A673 (cell line): ENCODE results near the gene LRSAM1. TPM values are rescaled to one million over a fixed set of nuclear protein-coding genes. Genes with fewer than 3 reads are reported as not detected.

Experiments
- BruUV-seq: library from RNA; stranded (reverse); fragments of 400-500 nt; replicated peaks from 2 replicates; lab custom pipeline; 2021; lab: Mats Ljungman, UMichigan
- CTCF ChIA-PET: fragments of 300-600 bp; sonication (Branson Sonifier 250); formaldehyde crosslinking; loops from one replicate; lab custom pipeline; 2022; ENCODE audit warnings: antibody characterized with exemption; lab: Charles Lee
- POLR2A ChIA-PET: fragments of 300-600 bp; sonication (Branson Sonifier 250); formaldehyde crosslinking; loops from one replicate; lab custom pipeline; 2022; ENCODE audit warnings: antibody characterized with exemption; ENCODE audit not compliant: low non-redundant PET; lab: Charles Lee
- DNase-seq: peaks from one replicate; pipeline ENCODE4 v3.0.0-alpha.2; 2015; ENCODE audit warnings: low spot score
- H3K27ac ChIP-seq: fragments of 200-600 bp; sonication (generic); 2 replicates; pipeline ENCODE4 v1.5.1; 2016; ENCODE audit warnings: mixed run types, low read depth, mild to moderate bottlenecking, mixed read lengths, antibody characterized with exemption, low read length; ENCODE audit not compliant: poor library complexity, severe bottlenecking
- H3K27me3 ChIP-seq: fragments of 200-600 bp; sonication (generic); replicated peaks from 2 replicates; pipeline ENCODE4 v1.6.1; 2017; ENCODE audit warnings: mixed run types, low read depth, mild to moderate bottlenecking, mixed read lengths, antibody characterized with exemption, low read length; ENCODE audit not compliant: insufficient read depth, poor library complexity
- H3K36me3 ChIP-seq: fragments of 200-600 bp; sonication (generic); 2 replicates; pipeline ENCODE4 v1.6.1; 2016; ENCODE audit warnings: mixed run types, mild to moderate bottlenecking, mixed read lengths, antibody characterized with exemption, low read length; ENCODE audit not compliant: insufficient read depth, poor library complexity, severe bottlenecking
- H3K4me1 ChIP-seq: fragments of 200-600 bp; sonication (generic); 2 replicates; pipeline ENCODE4 v1.6.1; 2017; ENCODE audit warnings: mixed run types, mild to moderate bottlenecking, mixed read lengths, antibody characterized with exemption, low read length; ENCODE audit not compliant: insufficient read depth, poor library complexity, severe bottlenecking
- H3K4me3 ChIP-seq: fragments of 200-600 bp; sonication (generic); 2 replicates; pipeline ENCODE4 v1.5.1; 2016; ENCODE audit warnings: low read depth, mixed run types, mild to moderate bottlenecking, mixed read lengths, low read length; ENCODE audit not compliant: poor library complexity, severe bottlenecking
- H3K9me3 ChIP-seq: fragments of 200-600 bp; sonication (generic); 2 replicates; pipeline ENCODE4 v1.6.1; 2016; ENCODE audit warnings: mixed run types, low read depth, mild to moderate bottlenecking, mixed read lengths, antibody characterized with exemption, low read length; ENCODE audit not compliant: poor library complexity, severe bottlenecking
- CTCF ChIP-seq: fragments of 300-800, 200-600 bp; sonication (generic); conservative IDR thresholded peaks from 2 replicates; pipeline ENCODE4 v1.5.1; 2017; ENCODE audit warnings: low read depth, mild to moderate bottlenecking, antibody characterized with exemption, low read length, moderate library complexity, mixed read lengths
- EZH2 ChIP-seq: fragments of 200-600 bp; sonication (generic); IDR thresholded peaks from 2 replicates; pipeline ENCODE4 v1.6.1; 2017; ENCODE audit warnings: borderline replicate concordance, low read depth, mild to moderate bottlenecking, mixed read lengths, antibody characterized with exemption, low read length; ENCODE audit not compliant: poor library complexity, severe bottlenecking
- intact Hi-C: fragments of 100-400 bp; cut with micrococcal nuclease; formaldehyde crosslinking; loops from one replicate; pipeline ENCODE4 v1.10.0; 2022; ENCODE audit not compliant: unreplicated experiment
- total RNA-seq: library from RNA; stranded (reverse); gene quantifications from 2 replicates; pipeline ENCODE4 v1.2.3, GENCODE V29; 2021

The LRSAM1 gene
- total RNA-seq, 1 experiment from 2014 or later, result 15.8 TPM

GRCh38 chr9:127506814-127507750 is 55.8 kb downstream of the LRSAM1 start:
- Histone ChIP-seq H3K36me3 (peaks cover 7% of the 10 kb centered on the region), H3K4me1 (no peaks in the 10 kb centered on the region), H3K27ac (no peak overlapping the region), H3K4me3 (no peak overlapping the region), H3K9me3 (no peaks in the 10 kb centered on the region), H3K27me3 (no peaks in the 10 kb centered on the region)
- TF ChIP-seq EZH2 (no peak), CTCF (no peak)
- DNase-seq, result no peak
- BruUV-seq, result no TSS peak
- POLR2A ChIA-PET, result no interaction called here
- CTCF ChIA-PET, result interaction anchor here (1.2 kb wide), 1 partner anchor 79 kb away, joined by 5 read pairs; no protein-coding TSS in a partner anchor
- intact Hi-C loops, result no loop called here

GRCh38 chr9:127507751-127508648 is 56.7 kb downstream of the LRSAM1 start:
- no peaks in the 10 kb centered on the region for H3K4me1 ChIP-seq
- no peaks in the 10 kb centered on the region for H3K27me3 ChIP-seq
- ChIA-PET CTCF (interaction anchor here (0.6 kb wide), 1 partner anchor 90 kb away, joined by 3 read pairs; no protein-coding TSS in a partner anchor), POLR2A (no interaction called here)
- DNase-seq, result no peak
- no peak overlapping the region for H3K4me3 ChIP-seq
- BruUV-seq, result no TSS peak
- H3K9me3 ChIP-seq, result no peaks in the 10 kb centered on the region
- H3K27ac ChIP-seq, result no peak overlapping the region
- peaks cover 6% of the 10 kb centered on the region for H3K36me3 ChIP-seq
- intact Hi-C loops, result no loop called here
- TF ChIP-seq CTCF (no peak), EZH2 (no peak)

- no peaks in the 10 kb centered on the region for H3K9me3 ChIP-seq
- ChIA-PET POLR2A (no interaction called here), CTCF (interaction anchor here (0.6 kb wide), 1 partner anchor 89 kb away, joined by 3 read pairs; no protein-coding TSS in a partner anchor)
- H3K27me3 ChIP-seq, result no peaks in the 10 kb centered on the region
- no peak for DNase-seq
- H3K4me3 ChIP-seq, result no peak overlapping the region
- H3K27ac ChIP-seq, result no peak overlapping the region
- no TSS peak for BruUV-seq
- H3K36me3 ChIP-seq, result no peaks in the 10 kb centered on the region
- intact Hi-C loops, result no loop called here
- no peak for TF ChIP-seq EZH2
- TF ChIP-seq CTCF, result no peak
- no peaks in the 10 kb centered on the region for H3K4me1 ChIP-seq
Observed at GRCh38 chr9:127508901-127509260, 57.6 kb downstream of the LRSAM1 start.
